IMR-90 (cell line): ENCODE data around the gene MICOS13. TPM values are rescaled to one million over a fixed set of nuclear protein-coding genes. Genes with fewer than 3 reads are reported as not detected.

Source experiments
- ATAC-seq: fragments of 200-7000 bp; cut with Tn5 transposase; 2 replicates; pipeline ENCODE4 v1.9.1; 2020; ENCODE audit warnings: low read depth, mild to moderate bottlenecking, moderate library complexity
- BruUV-seq: library from RNA; stranded (reverse); fragments of 400-500 nt; replicated peaks from 2 replicates; lab custom pipeline; 2021; lab: Mats Ljungman, UMichigan
- CTCF ChIA-PET: fragments of 300-600 bp; formaldehyde crosslinking; extraction: SDS; loops from one replicate; lab custom pipeline; 2021; ENCODE audit warnings: antibody characterized with exemption; lab: Yijun Ruan, JAX
- POLR2A ChIA-PET: fragments of 300-600 bp; sonication (Branson Sonifier 250); formaldehyde crosslinking; loops from one replicate; lab custom pipeline; 2022; ENCODE audit warnings: antibody characterized with exemption; ENCODE audit not compliant: unreplicated experiment; lab: Charles Lee
- DNase-seq: peaks from one replicate; pipeline ENCODE4 v3.0.0; 2013
- H2AFZ ChIP-seq: replicated peaks from 2 replicates; pipeline ENCODE3; 2013; ENCODE audit warnings: low read length, mild to moderate bottlenecking; ENCODE audit not compliant: poor library complexity
- H2AK5ac ChIP-seq: 2 replicates; pipeline ENCODE4 v1.6.1; 2013; ENCODE audit warnings: low read depth, low read length, inconsistent platforms
- H2AK9ac ChIP-seq: replicated peaks from 2 replicates; pipeline ENCODE3; 2013; ENCODE audit warnings: mild to moderate bottlenecking, low read depth, low read length, moderate library complexity; ENCODE audit not compliant: poor library complexity
- H2BK120ac ChIP-seq: 2 replicates; pipeline ENCODE4 v1.6.1; 2013; ENCODE audit warnings: low read depth, low read length, inconsistent platforms
- H2BK15ac ChIP-seq: 3 replicates; pipeline ENCODE4 v1.6.1; 2013; ENCODE audit warnings: low read depth, low read length, inconsistent platforms
- H2BK20ac ChIP-seq: 2 replicates; pipeline ENCODE4 v1.6.1; 2013; ENCODE audit warnings: low read depth, mild to moderate bottlenecking, inconsistent platforms, low read length, moderate library complexity
- H2BK5ac ChIP-seq: 2 replicates; pipeline ENCODE4 v1.6.1; 2013; ENCODE audit warnings: mild to moderate bottlenecking, low read depth, low read length, inconsistent platforms; ENCODE audit not compliant: poor library complexity, severe bottlenecking
- H3K14ac ChIP-seq: replicated peaks from 2 replicates; pipeline ENCODE4 v1.6.1; 2013; ENCODE audit warnings: low read depth, low read length, inconsistent platforms
- H3K18ac ChIP-seq: 2 replicates; pipeline ENCODE4 v1.6.1; 2013; ENCODE audit warnings: low read depth, low read length, control low read depth
- H3K23ac ChIP-seq: 2 replicates; pipeline ENCODE4 v1.6.1; 2013; ENCODE audit warnings: low read depth, low read length, inconsistent platforms
- H3K27ac ChIP-seq: 2 replicates; pipeline ENCODE4 v1.5.1; 2013; ENCODE audit warnings: mild to moderate bottlenecking, control low read depth, low read length; ENCODE audit not compliant: insufficient read depth
- H3K27me3 ChIP-seq: 2 replicates; pipeline ENCODE4 v1.6.1; 2013; ENCODE audit warnings: low read length; ENCODE audit not compliant: control insufficient read depth, insufficient read depth
- H3K36me3 ChIP-seq: 2 replicates; pipeline ENCODE4 v1.6.1; 2013; ENCODE audit warnings: low read length, mixed read lengths; ENCODE audit not compliant: control insufficient read depth, insufficient read depth
- H3K4ac ChIP-seq: 2 replicates; pipeline ENCODE4 v1.6.1; 2013; ENCODE audit warnings: low read depth, low read length, inconsistent platforms
- H3K4me1 ChIP-seq: 2 replicates; pipeline ENCODE4 v1.6.1; 2013; ENCODE audit warnings: low read length, mixed read lengths; ENCODE audit not compliant: control insufficient read depth, insufficient read depth
- H3K4me2 ChIP-seq: 2 replicates; pipeline ENCODE4 v1.6.1; 2013; ENCODE audit warnings: low read depth, mild to moderate bottlenecking, control low read depth, low read length, moderate library complexity
- H3K4me3 ChIP-seq: 2 replicates; pipeline ENCODE4 v1.5.1; 2013; ENCODE audit warnings: low read depth, mild to moderate bottlenecking, control low read depth, low read length, moderate library complexity; ENCODE audit not compliant: insufficient read depth
- H3K56ac ChIP-seq: 2 replicates; pipeline ENCODE4 v1.6.1; 2013; ENCODE audit warnings: low read length, inconsistent platforms; ENCODE audit not compliant: insufficient read depth; ENCODE audit errors: extremely low read depth
- H3K79me1 ChIP-seq, 2 experiments: 2 replicates each; pipeline ENCODE4 v1.6.1; 2013; ENCODE audit warnings: low read length in 2 of 2, inconsistent platforms in 1 of 2, low read depth in 1 of 2
- H3K9ac ChIP-seq: 2 replicates; pipeline ENCODE4 v1.6.1; 2013; ENCODE audit warnings: low read depth, low read length, control low read depth
- H3K9me1 ChIP-seq: 2 replicates; pipeline ENCODE4 v1.6.1; 2013; ENCODE audit warnings: low read length, inconsistent platforms; ENCODE audit not compliant: insufficient read depth
- H3K9me3 ChIP-seq: 2 replicates; pipeline ENCODE4 v1.6.1; 2013; ENCODE audit warnings: low read length; ENCODE audit not compliant: control insufficient read depth, insufficient read depth
- H4K20me1 ChIP-seq: 2 replicates; pipeline ENCODE4 v1.6.1; 2013; ENCODE audit warnings: low read length, inconsistent platforms; ENCODE audit not compliant: insufficient read depth
- H4K5ac ChIP-seq: 2 replicates; pipeline ENCODE4 v1.6.1; 2013; ENCODE audit warnings: mild to moderate bottlenecking, low read depth, low read length, control low read depth
- H4K8ac ChIP-seq, 2 experiments: 2 replicates each; pipeline ENCODE4 v1.6.1; 2013; ENCODE audit warnings: low read depth in 2 of 2, low read length in 2 of 2, control low read depth in 1 of 2, inconsistent platforms in 1 of 2
- H4K91ac ChIP-seq: 2 replicates; pipeline ENCODE4 v1.6.1; 2013; ENCODE audit warnings: low read depth, low read length, inconsistent platforms; ENCODE audit not compliant: insufficient read depth
- CEBPB ChIP-seq: IDR thresholded peaks from 2 replicates; pipeline ENCODE4 v1.6.1; 2012; ENCODE audit warnings: low read depth, low read length, improper control_type of control experiment
- MAFK ChIP-seq: IDR thresholded peaks from 2 replicates; pipeline ENCODE4 v1.6.1; 2012; ENCODE audit warnings: low read depth, low read length, improper control_type of control experiment
- NFE2L2 ChIP-seq: fragments of 150-350 bp; IDR thresholded peaks from 2 replicates; pipeline ENCODE4 v1.6.1; 2016; ENCODE audit warnings: low read depth, mild to moderate bottlenecking, low read length
- POLR2A ChIP-seq: IDR thresholded peaks from 2 replicates; pipeline ENCODE4 v1.6.1; 2012; ENCODE audit warnings: mild to moderate bottlenecking, low read depth, low read length
- RFX5 ChIP-seq: IDR thresholded peaks from 2 replicates; pipeline ENCODE4 v1.8.0; 2012; ENCODE audit warnings: low read depth, mild to moderate bottlenecking, low read length, moderate library complexity
- SMC3 ChIP-seq: fragments of 150-350 bp; IDR thresholded peaks from 2 replicates; pipeline ENCODE4 v1.6.1; 2016; ENCODE audit warnings: low read depth, mild to moderate bottlenecking, antibody characterized with exemption, low read length, moderate library complexity
- WGBS, 2 experiments: methylation state at CpG; one replicate each; pipeline versions ENCODE4 v1.1.5 to v1.1.7; 2013; ENCODE audit warnings: missing lambda C conversion rate in 2 of 2; ENCODE audit not compliant: insufficient read length in 1 of 2; ENCODE audit errors: extremely low coverage in 2 of 2; 5-methylcytosine and 5-hydroxymethylcytosine counted together
- dilution Hi-C: fragments of 300-500 bp; cut with HindIII; formaldehyde crosslinking; loops from one replicate; pipeline ENCODE4 v1.14.3; 2018; ENCODE audit warnings: low sequenced_read_pairs; ENCODE audit not compliant: unreplicated experiment
- in situ Hi-C: fragments of 300-500 bp; cut with MboI; formaldehyde crosslinking; loops from 3 replicates; pipeline ENCODE4 v1.14.3; 2019; ENCODE audit warnings: low sequenced_read_pairs, inconsistent platforms, mixed read lengths
- intact Hi-C: fragments of 100-400 bp; cut with micrococcal nuclease; formaldehyde crosslinking; loops from 2 replicates; pipeline ENCODE4 v1.10.0; 2022
- polyA plus RNA-seq, 3 experiments: library from polyadenylated mRNA; depleted of rRNA; stranded (reverse); fragments of >200 nt; gene quantifications; 2 replicates each; pipeline ENCODE4 v1.2.3, GENCODE V29; 2012; ENCODE audit warnings: low replicate concordance in 1 of 3
- total RNA-seq: library from RNA; depleted of rRNA; stranded (reverse); fragments of >200 nt; gene quantifications from 2 replicates; pipeline ENCODE4 v1.2.3, GENCODE V29; 2012
- TF ChIP-seq, protein P1 (sequence below): fragments of 150-350 bp; IDR thresholded peaks from 2 replicates; pipeline ENCODE4 v1.6.1; 2016; ENCODE audit warnings: low read depth, mild to moderate bottlenecking, low read length, moderate library complexity, borderline replicate concordance

MICOS13 gene
- total and polyA plus RNA-seq, 2 of the 4 experiments (the other 2 are of a cell fraction), result 14.5 to 48.9 TPM

DNA sequence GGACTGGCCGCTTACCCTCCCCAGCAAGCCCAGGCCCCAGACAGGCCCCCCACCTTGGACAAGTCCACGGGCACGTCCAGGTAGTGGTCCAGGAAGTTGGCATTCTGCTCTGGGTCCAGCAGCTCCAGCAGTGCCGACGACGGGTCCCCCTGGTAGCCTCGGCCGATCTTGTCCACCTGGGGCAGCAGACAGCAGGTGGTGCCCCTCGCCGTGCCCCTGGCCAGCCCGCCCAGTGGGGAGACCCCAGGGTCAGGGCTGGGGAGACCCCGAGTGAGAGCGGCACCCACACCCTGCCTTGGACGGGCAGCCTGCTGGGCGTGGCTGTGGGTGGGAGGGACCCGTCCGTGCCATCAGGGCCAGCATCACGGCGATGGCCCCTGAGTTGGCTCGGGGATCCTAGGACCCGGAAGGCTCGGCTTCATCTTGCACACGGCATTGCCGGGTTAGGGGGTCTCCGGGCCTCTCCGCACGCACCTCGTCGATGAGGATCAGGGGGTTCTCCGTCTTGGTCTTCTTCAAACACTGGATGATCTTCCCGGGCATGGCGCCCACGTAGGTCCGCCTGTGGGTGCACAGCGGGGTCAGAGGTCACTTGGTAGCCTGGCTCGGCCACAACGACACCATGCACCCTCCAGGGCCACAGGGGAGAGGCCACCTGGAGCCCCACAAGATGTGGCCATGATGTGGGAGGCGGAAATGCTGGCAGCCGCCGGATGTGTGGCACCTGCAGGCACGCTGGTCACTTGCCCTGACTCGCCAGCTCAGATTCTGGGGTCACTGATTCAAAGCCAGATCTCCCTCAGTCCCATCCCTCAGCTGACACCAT, 16.1 kb upstream of the MICOS13 start:
- dilution Hi-C loops, result no loop called here
- H2BK20ac ChIP-seq, result no peak overlapping the region
- no peak overlapping the region for H3K18ac ChIP-seq
- H2BK15ac ChIP-seq, result no peak overlapping the region
- no peak overlapping the region for H3K4ac ChIP-seq
- ATAC-seq (no peak), DNase-seq (no peak)
- 95% methylated on average over 17 of the region's 42 CpGs; no CpG with 5 or more reads in 1 of the 2 experiments for WGBS, 2 experiments
- H3K4me3 ChIP-seq, result no peak overlapping the region
- ChIA-PET POLR2A (no interaction called here), CTCF (no interaction called here)
- no peak for TF ChIP-seq RFX5
- no peak for TF ChIP-seq MAFK
- no peak for TF ChIP-seq POLR2A
- no peak for TF ChIP-seq SMC3
- no peak for TF ChIP-seq CEBPB
- no peak for TF ChIP-seq NFE2L2
- TF ChIP-seq, protein P1, sequence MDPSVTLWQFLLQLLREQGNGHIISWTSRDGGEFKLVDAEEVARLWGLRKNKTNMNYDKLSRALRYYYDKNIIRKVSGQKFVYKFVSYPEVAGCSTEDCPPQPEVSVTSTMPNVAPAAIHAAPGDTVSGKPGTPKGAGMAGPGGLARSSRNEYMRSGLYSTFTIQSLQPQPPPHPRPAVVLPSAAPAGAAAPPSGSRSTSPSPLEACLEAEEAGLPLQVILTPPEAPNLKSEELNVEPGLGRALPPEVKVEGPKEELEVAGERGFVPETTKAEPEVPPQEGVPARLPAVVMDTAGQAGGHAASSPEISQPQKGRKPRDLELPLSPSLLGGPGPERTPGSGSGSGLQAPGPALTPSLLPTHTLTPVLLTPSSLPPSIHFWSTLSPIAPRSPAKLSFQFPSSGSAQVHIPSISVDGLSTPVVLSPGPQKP, result no peak
- H2BK5ac ChIP-seq, result no peak overlapping the region
- intact Hi-C loops, result no loop called here
- H3K56ac ChIP-seq, result no peak overlapping the region
- peaks cover 2% of the 10 kb centered on the region; the same call in 1 of the 2 replicates for H3K4me1 ChIP-seq
- H3K23ac ChIP-seq, result no peak overlapping the region
- H2BK120ac ChIP-seq, result no peak overlapping the region
- no peak overlapping the region for H2AK5ac ChIP-seq
- no peak overlapping the region for H4K91ac ChIP-seq
- BruUV-seq, result no TSS peak
- H3K79me1 ChIP-seq, result peaks cover 8 to 78% of the 10 kb centered on the region in 2 experiments; a peak in 3 of 4 replicates
- no peaks in the 10 kb centered on the region for H3K9me3 ChIP-seq
- H4K5ac ChIP-seq, result no peak overlapping the region
- no peak overlapping the region for H3K14ac ChIP-seq
- in situ Hi-C loops, result no loop called here
- H3K4me2 ChIP-seq, result no peak overlapping the region
- H2AFZ ChIP-seq, result peak overlapping the region; percentile 23
- H3K9me1 ChIP-seq, result peaks cover 4% of the 10 kb centered on the region; the same call in 1 of the 2 replicates
- H3K27me3 ChIP-seq, result no peaks in the 10 kb centered on the region
- no peak overlapping the region for H3K9ac ChIP-seq
- H4K20me1 ChIP-seq, result peaks cover 72% of the 10 kb centered on the region
- no peak overlapping the region for H4K8ac ChIP-seq
- H2AK9ac ChIP-seq, result peak overlapping the region; percentile 58
- no peak overlapping the region for H3K27ac ChIP-seq
- H3K36me3 ChIP-seq, result peaks cover 80% of the 10 kb centered on the region
